GM18508 (cell line): ENCODE results near the gene IRX3.
"Not testable (repeated sequence)": the region's sequence is repeated elsewhere in the genome, so short reads cannot be mapped to it uniquely, and the experiment has no call there.

ENCODE experiments used
- ATAC-seq: cut with Tn5 transposase; IDR thresholded peaks from one replicate; pipeline ENCODE4 v1.9.1; 2021; ENCODE audit warnings: moderate number of reproducible peaks; ENCODE audit not compliant: insufficient read depth, unreplicated experiment

IRX3 gene

DNA sequence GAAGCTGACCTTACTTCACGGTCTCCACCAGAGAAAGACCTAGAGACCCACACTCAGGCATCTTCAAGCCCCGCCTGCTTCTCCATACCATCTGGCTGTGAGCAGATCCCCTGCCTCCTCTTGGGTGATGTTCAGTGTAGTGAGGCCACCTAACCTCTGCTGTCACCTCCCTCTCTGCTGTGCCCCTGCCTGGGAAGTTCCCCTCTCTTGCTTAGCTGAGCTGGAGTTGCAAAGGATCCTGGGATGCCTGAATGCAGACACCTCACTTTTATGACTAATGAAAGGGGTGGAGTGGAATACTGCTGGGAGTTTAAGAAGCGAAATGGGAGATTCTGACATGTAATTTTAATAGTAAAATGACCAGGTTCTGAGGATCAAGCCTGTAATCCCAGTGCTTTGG, 5.8 kb downstream of the IRX3 start:
- no peak for ATAC-seq

DNA sequence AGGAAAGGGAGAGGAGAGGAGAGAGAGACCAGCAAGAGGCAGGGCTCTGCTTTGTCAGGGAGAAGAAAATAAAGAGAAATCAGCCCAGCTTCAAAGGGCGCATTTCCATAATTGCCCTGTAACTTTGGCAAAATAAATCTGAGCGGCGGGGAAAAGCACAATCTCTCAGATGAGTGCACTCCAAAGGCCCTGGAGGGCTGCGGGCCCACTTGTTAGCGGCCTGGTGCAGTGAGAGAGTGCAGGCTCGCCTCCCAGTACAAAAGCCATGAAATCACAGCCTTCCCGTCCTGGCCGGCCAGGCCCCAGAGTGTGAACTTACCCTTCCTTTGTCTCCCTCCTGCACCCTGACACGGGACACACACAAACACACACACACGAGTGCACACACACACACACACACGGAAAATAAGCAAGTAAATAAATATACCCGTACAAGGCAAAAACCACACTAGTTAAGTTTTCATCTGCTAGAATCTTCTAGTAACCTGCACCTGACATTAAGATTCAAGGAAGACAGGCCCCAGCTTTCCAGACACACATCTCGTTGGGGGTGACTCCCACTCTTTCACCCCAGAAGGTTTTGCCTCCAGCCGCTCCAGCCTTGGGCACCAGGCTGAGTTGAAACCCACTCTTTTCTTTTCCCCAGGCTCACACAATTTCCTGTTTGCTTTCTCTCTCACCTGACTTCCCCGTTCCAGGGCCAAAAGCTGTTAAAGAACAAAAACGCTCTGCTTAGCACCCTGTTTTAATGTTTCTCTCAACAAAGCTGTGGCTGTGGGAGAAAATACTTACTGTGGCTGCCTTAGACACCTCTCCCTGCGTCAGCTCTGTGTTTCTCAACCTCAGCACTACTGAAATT, 8.5 kb downstream of the IRX3 start:
- ATAC-seq: no peak

DNA sequence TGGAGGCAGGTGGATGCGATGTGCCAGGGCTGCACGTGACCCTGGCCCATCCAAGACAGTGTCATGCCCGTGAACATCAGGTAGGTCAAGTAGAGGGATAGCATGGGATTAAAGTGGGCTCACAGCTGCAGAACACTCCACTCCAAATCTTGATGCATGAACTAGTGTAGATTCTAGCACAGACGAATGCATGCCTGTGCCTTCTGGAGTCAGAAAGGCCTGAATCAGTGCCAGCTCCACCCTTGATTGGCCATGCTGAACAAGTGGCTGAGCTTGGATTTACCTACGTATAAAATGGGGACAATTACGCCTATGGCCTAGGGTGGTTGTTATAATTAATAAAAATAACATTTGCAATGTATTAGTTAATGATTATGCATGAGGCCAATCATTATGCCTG, 10.6 kb downstream of the IRX3 start:
- ATAC-seq: no peak

DNA sequence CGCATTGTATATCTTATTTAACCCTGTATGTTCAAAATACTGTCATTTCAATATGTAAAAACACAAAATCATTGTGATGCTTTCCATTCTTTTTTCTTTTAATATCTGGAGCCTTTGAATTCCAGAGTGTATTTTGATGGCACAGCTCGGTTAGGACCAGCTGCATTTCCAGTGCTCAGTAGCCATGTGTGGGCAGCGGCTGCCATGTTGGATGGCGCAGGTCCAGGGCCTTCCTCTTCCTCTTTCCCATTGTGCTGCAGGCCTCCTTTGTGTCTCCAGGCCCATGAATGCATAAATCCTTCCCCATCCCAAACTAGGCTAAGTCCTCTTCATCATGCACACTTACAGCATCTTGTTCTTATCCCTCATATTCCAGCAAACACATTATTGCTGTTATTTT, 13.0 kb downstream of the IRX3 start:
- ATAC-seq: no peak

DNA sequence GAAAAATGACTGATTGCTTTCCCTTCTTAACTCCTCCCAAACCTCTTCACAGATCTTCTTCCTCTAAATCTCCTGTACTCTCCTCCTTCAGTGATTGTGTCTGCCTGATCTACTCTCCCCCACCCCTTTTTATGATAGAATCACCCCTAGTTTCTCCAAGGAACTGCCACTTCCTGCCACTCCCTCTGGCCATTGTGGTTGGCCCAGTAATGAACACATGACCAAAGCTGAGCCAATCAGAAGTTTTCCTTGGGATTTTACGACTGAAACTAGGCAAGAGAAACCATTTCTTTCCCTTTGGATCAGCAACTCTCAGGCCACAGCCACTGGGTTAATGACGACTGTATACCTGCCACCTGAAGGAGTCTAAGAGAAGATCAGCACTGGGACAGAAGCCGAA, 15.9 kb downstream of the IRX3 start:
- ATAC-seq: no peak

DNA sequence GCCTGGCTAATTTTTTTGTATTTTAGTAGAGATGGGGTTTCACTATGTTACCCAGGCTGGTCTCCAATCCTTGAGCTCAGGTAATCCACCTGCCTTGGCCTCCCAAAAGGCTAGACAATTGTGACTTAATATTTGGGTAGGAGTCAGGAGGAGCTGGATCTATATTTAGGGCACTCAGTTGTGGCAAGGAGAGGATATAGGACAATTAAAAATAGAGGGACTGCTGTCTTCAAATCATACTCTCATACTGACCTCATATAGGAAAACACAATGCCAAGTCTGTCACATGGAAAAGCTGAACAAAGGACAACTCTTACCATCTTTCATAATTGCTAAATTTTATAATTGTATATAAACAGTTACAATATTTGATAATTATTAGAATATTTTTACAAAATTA, 17.1 kb downstream of the IRX3 start:
- ATAC-seq: no peak

- ATAC-seq: no peak
Measured at GRCh38 chr16:54268766-54269165, 17.8 kb downstream of the IRX3 start.

GRCh38 chr16:54268340-54268739, 18.2 kb downstream of the IRX3 start:
- ATAC-seq: no peak

GRCh38 chr16:54266363-54266955, 20.1 kb downstream of the IRX3 start:
- ATAC-seq: no peak

DNA sequence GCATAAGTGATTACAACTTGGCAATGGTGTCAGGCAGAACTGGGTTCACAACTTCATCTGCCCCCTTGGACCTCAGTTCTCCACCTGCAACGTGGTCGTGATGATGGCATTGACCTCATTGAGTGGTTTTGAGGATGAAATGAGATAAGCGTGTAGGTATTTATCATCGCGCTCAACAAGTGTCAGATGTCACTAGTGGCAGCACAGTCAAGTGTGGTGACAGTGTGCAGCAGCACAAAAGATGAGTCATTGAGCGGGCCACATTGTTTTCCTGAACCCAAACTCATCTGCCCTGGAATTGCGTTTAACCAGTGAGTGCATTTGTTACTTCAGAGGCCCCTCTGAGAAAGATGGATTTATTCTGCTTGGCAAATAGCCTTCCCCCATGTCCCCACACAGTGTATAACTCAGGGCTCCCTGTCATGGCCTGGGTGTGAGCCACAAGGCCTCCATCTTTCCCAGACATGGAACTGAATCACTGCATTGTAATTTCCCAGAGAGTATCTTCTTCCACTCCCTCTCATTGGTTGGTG, 20.9 kb downstream of the IRX3 start:
- no peak for ATAC-seq

DNA sequence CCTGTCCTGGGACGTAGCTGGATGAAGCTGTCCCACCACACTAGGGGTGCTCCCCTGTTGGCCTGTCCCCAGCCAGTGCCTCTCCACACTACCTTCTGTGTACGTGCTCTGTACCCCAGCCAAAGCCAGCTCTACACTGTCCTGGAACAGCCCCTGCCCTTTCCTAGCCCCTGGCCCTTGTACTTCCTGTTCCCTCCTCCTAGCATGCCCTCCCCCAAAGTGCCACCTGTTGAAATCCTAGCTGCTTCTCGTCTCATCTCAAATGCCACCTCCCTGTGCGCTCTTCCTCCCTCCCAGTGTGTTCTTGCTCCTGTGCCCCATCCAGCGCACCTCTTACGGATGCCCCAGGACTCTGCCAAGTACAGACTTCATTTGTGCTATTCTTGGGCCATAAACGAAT, 33.5 kb downstream of the IRX3 start:
- ATAC-seq: no peak

- ATAC-seq: no peak
Measured at GRCh38 chr16:54248863-54249710, 37.5 kb downstream of the IRX3 start.

- not testable (repeated sequence) for ATAC-seq
Measured at GRCh38 chr16:54247705-54248104, 38.9 kb downstream of the IRX3 start.

- no peak for ATAC-seq
Measured at GRCh38 chr16:54246454-54246821, 40.1 kb downstream of the IRX3 start.

DNA sequence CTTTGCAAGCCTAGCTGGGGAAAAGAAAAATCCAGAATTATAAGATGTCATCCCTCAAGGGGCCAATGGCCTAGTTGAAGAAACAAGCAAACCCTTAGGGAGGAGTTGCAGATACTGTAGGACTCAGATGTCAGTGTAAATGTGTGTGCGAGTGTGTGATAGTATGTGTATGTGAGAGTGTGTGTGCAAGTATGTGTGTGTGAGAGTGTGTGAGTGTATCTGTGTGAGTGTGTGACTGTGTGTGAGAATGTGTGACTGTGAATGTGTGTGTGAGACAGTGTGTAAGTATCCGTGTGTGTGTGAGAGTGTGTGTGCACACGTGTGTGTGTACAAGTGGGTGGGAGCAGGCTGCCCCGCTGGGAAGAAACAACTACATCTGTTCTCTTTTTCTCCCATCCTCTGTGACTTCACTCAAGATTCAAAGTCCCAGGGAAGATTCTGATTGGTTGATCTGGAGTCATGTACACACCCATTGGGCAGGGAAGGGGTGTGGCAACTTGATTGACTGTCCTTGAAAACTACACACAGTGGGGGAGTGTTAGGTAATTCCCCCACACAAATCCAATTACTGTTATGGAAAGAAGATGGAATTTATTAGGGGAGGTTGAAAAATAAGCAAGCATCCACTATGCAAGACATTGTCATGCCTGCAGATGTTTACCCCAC, 40.7 kb downstream of the IRX3 start:
- ATAC-seq: no peak

DNA sequence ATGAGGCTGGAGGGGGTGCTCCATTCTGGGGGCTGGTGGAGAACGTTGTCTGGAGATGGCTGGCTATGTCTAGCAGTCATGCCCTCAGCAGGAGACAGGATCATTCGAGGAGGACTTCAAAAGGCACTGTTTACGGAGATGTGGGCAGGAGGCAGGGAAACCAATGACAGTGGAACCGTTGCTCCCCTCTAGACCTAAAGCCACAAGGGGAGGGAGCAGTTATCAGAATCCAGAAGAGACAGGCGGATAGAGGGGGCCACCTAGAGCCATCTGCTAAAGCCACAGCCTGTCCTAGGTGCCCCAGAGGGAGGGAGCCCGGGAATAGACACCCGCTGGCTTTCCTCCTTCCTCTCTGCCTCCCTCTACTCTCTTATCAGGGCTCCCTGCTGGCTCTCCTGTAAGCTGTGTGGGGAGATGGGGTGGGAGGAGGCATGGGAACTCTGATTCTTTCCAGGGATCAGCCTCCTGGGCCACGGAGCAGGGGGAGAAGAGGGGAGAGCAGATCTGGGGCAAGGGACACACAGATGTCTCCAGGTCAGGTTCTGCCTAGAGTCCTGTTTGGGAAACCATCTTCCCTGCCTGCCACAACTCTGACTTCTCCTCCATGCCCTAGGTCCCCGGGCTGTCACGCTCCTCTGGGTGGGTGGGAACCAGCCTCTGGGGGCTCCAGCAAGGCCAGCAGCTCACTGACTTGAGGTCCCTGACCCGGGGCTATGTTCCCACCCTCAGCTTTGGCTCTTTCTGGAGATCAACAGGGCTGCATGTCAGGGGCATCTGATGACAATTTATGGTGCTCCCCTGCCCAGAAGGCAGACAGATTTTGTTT, 42.3 kb downstream of the IRX3 start:
- no peak for ATAC-seq

- ATAC-seq: no peak
Measured at GRCh38 chr16:54243202-54243601, 43.4 kb downstream of the IRX3 start.

DNA sequence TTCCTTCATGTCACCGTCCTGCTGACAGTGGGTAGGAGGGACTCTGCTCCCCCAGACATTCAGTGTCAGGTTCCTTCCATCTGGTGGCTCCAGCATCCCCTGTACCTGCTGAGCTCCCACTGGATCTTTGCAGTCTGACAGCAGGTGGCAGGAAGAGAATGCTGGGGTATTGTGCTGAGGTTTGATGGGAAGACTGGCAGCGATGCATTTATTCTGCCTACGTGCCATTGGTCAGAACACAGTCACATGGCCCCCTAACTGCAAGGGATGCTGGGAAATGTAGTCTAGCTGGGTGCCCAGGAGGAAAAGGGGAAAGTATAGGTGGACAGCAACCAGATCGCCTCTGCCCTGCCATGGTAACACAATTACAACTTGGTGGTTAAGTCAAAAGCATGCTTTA, 44.4 kb downstream of the IRX3 start:
- ATAC-seq: no peak

DNA sequence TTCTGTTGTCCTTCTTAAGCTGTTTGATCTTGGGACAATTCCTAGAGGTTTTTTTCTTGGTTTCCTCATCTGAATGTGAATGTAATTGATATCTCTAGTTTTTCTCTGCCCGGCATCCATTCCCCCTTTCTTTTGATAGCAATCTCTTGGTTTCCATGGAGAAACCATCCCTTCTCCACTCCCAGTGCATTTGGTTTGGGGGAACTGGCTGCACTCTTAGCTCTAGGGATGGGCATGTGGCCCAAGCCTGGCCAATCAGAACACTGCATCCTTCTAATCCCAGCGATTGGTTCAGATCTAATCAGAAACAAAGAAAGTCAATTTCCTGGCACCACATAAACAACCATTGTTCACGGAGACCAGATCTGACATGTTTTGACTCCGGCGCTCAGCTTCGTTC, 45.1 kb downstream of the IRX3 start:
- ATAC-seq: no peak
